Uterus (tissue), 4 donors: ENCODE measurements around the gene GPR152. TPM values are rescaled to one million over a fixed set of nuclear protein-coding genes. Genes with fewer than 3 reads are reported as not detected.

Experiments
- DNase-seq, 2 donors: peaks; one replicate each; pipeline ENCODE4 v3.0.0-alpha.2; 2019 to 2020
- H3K27ac ChIP-seq, 2 donors: fragments of 200-600 bp; sonication (generic); 1 replicate in 1 of 2; 2 replicates in 1 of 2; pipeline ENCODE4 v1.5.1; 2016 to 2018
- H3K27me3 ChIP-seq, 2 donors: fragments of 200-600 bp; sonication (generic); one replicate each; pipeline ENCODE4 v1.5.1; 2018 to 2019; ENCODE audit warnings: control low read depth in 1 of 2
- H3K36me3 ChIP-seq, 2 donors: fragments of 200-600 bp; sonication (generic); one replicate each; pipeline ENCODE4 v1.5.1; 2019; ENCODE audit warnings: control low read depth in 1 of 2
- H3K4me1 ChIP-seq, 2 donors: fragments of 200-600 bp; sonication (generic); one replicate each; pipeline ENCODE4 v1.5.1; 2018 to 2019; ENCODE audit warnings: control low read depth in 1 of 2
- H3K4me3 ChIP-seq, 2 donors: fragments of 200-600 bp; sonication (generic); 1 replicate in 1 of 2; 2 replicates in 1 of 2; pipeline ENCODE4 v1.5.1; 2018 to 2019; ENCODE audit warnings: mild to moderate bottlenecking in 1 of 2
- H3K9me3 ChIP-seq, 2 donors: fragments of 200-600 bp; sonication (generic); one replicate each; pipeline ENCODE4 v1.5.1; 2019; ENCODE audit warnings: control low read depth in 1 of 2
- CTCF ChIP-seq, 4 experiments: fragments of 200-600 bp in 2 of 4; fragments of 450-650 bp in 2 of 4; sonication (generic) in 2 of 4; IDR thresholded peaks; one replicate each; pipeline ENCODE4 v1.5.1; 2016 to 2019; ENCODE audit warnings: antibody characterized with exemption in 4 of 4, mild to moderate bottlenecking in 2 of 4, moderate library complexity in 1 of 4
- POLR2A ChIP-seq, 2 donors: fragments of 450-650 bp; IDR thresholded peaks; one replicate each; pipeline ENCODE4 v1.6.1; 2016; ENCODE audit warnings: antibody characterized with exemption in 2 of 2, mild to moderate bottlenecking in 1 of 2, moderate library complexity in 1 of 2
- intact Hi-C: fragments of 100-400 bp; cut with DNase I; formaldehyde crosslinking; loops from one replicate; pipeline ENCODE4 v1.15.1; 2023; ENCODE audit warnings: low total_unique reads
- total RNA-seq, 4 donors: library from RNA; depleted of rRNA in 3 of 4; stranded (reverse); fragments of >200 nt in 3 of 4; gene quantifications; one replicate each; pipeline versions ENCODE4 v1.1.0 to v1.2.4, GENCODE V29; 2014 to 2023
- donor health status: DM: yes; HTN: yes; CAD: no.

Gene GPR152
- total RNA-seq, 4 donors from 2014 or later: not detected

- no peaks in the 10 kb centered on the region for H3K36me3 ChIP-seq
- no peak for TF ChIP-seq CTCF (IDR thresholded peaks at IDR 0.05)
- no peak for TF ChIP-seq POLR2A (IDR thresholded peaks at IDR 0.05)
- H3K4me1 ChIP-seq: no peaks in the 10 kb centered on the region
- no peaks in the 10 kb centered on the region for H3K9me3 ChIP-seq
- intact Hi-C loops: no loop called here
- no peak overlapping the region for H3K4me3 ChIP-seq
- H3K27me3 ChIP-seq: peaks cover 0 to 20% of the 10 kb centered on the region in 2 donors
- no peak overlapping the region for H3K27ac ChIP-seq
- DNase-seq: no peak
Measured at GRCh38 chr11:67406969-67407687, 45.4 kb downstream of the GPR152 start.

- TF ChIP-seq CTCF (IDR thresholded peaks at IDR 0.05) (no peak), POLR2A (IDR thresholded peaks at IDR 0.05) (no peak)
- Histone ChIP-seq H3K27ac (no peak overlapping the region), H3K36me3 (no peaks in the 10 kb centered on the region), H3K27me3 (peaks cover 0 to 20% of the 10 kb centered on the region in 2 donors), H3K4me1 (no peaks in the 10 kb centered on the region), H3K4me3 (no peak overlapping the region), H3K9me3 (no peaks in the 10 kb centered on the region)
- intact Hi-C loops: no loop called here
- no peak for DNase-seq
Measured at GRCh38 chr11:67406420-67406968, 46.0 kb downstream of the GPR152 start.

- H3K27ac ChIP-seq: no peak overlapping the region
- H3K4me3 ChIP-seq: no peak overlapping the region
- no peak for DNase-seq
- H3K36me3 ChIP-seq: no peaks in the 10 kb centered on the region
- no peaks in the 10 kb centered on the region for H3K9me3 ChIP-seq
- H3K4me1 ChIP-seq: peaks cover 0 to 3% of the 10 kb centered on the region in 2 donors
- TF ChIP-seq CTCF (IDR thresholded peaks at IDR 0.05) (no peak), POLR2A (IDR thresholded peaks at IDR 0.05) (no peak)
- H3K27me3 ChIP-seq: peaks cover 0 to 20% of the 10 kb centered on the region in 2 donors
- intact Hi-C loops: no loop called here
Measured at GRCh38 chr11:67405688-67406339, 46.7 kb downstream of the GPR152 start.

- Histone ChIP-seq H3K9me3 (no peaks in the 10 kb centered on the region), H3K27ac (no peak overlapping the region), H3K4me3 (no peak overlapping the region), H3K27me3 (peaks cover 0 to 16% of the 10 kb centered on the region in 2 donors), H3K36me3 (no peaks in the 10 kb centered on the region), H3K4me1 (peaks cover 0 to 7% of the 10 kb centered on the region in 2 donors)
- intact Hi-C loops: no loop called here
- no peak for TF ChIP-seq CTCF (IDR thresholded peaks at IDR 0.05)
- TF ChIP-seq POLR2A (IDR thresholded peaks at IDR 0.05): no peak
- DNase-seq: no peak
Measured at GRCh38 chr11:67405196-67405567, 47.3 kb downstream of the GPR152 start.
